BJ (cell line): ENCODE results near the gene ATXN1. TPM values are rescaled to one million over a fixed set of nuclear protein-coding genes. Genes with fewer than 3 reads are reported as not detected.

Source experiments
- CTCF ChIA-PET: fragments of 350-600 bp; formaldehyde crosslinking; extraction: SDS; loops from one replicate; lab custom pipeline; 2021; ENCODE audit warnings: antibody characterized with exemption, inconsistent platforms; lab: Yijun Ruan, JAX
- POLR2A ChIA-PET: fragments of 300-600 bp; sonication (Branson Sonifier 250); formaldehyde crosslinking; extraction: SDS; loops from one replicate; lab custom pipeline; 2021; ENCODE audit warnings: antibody characterized with exemption; lab: Charles Lee
- DNase-seq: peaks from one replicate; pipeline ENCODE4 v3.0.0-alpha.2; 2011; ENCODE audit warnings: low read depth
- H3K27me3 ChIP-seq: 2 replicates; pipeline ENCODE4 v1.6.0; 2011; ENCODE audit warnings: low read length; ENCODE audit not compliant: control insufficient read depth, insufficient read depth
- H3K36me3 ChIP-seq: 2 replicates; pipeline ENCODE4 v1.5.1; 2011; ENCODE audit warnings: low read length; ENCODE audit not compliant: control insufficient read depth, insufficient read depth
- H3K4me3 ChIP-seq: 2 replicates; pipeline ENCODE4 v1.5.1; 2011; ENCODE audit warnings: low read depth, mild to moderate bottlenecking, control low read depth, low read length
- polyA plus RNA-seq: library from polyadenylated mRNA; depleted of rRNA; stranded (reverse); fragments of >200 nt; gene quantifications from 2 replicates; pipeline ENCODE4 v1.2.3, GENCODE V29; 2011
- TF ChIP-seq, protein P1 (sequence below): IDR thresholded peaks from 2 replicates; pipeline ENCODE4 v1.5.1; 2011; ENCODE audit warnings: low read depth, mild to moderate bottlenecking, control low read depth, inconsistent platforms, low read length, moderate library complexity; ENCODE audit not compliant: insufficient read depth

Gene ATXN1
- polyA plus RNA-seq, 1 experiment: 60.2 TPM

DNA sequence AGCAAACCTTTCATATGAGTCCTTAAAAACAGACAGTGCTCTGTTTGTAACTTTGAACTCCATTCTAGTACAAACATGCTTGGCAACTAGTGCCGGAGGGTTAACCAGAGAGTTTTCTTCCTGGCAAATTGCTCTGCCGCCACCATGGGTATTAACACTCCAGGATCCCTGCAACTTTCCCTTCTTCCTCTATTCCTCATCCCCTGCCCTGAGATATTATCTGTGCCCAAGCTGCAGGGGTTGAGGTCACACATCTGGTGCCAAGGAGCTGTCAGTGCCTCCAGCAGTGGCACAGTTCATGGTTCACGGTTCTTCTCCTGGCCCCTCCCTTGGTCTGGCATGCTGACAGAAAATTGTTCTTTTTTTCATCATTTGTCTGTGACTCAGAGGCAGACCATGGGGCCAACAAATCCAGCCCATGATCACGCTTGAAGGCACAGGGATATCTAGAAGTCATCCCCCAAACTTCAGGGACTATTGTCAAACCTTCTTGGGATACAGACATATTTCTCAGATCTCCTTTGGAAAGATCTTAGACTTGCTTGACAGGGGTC lies 77.5 kb downstream of the ATXN1 start:
- DNase-seq: no peak
- Histone ChIP-seq H3K4me3 (no peak overlapping the region), H3K27me3 (no peaks in the 10 kb centered on the region), H3K36me3 (no peaks in the 10 kb centered on the region)
- ChIA-PET CTCF (no interaction called here), POLR2A (no interaction called here)
- TF ChIP-seq, protein P1, sequence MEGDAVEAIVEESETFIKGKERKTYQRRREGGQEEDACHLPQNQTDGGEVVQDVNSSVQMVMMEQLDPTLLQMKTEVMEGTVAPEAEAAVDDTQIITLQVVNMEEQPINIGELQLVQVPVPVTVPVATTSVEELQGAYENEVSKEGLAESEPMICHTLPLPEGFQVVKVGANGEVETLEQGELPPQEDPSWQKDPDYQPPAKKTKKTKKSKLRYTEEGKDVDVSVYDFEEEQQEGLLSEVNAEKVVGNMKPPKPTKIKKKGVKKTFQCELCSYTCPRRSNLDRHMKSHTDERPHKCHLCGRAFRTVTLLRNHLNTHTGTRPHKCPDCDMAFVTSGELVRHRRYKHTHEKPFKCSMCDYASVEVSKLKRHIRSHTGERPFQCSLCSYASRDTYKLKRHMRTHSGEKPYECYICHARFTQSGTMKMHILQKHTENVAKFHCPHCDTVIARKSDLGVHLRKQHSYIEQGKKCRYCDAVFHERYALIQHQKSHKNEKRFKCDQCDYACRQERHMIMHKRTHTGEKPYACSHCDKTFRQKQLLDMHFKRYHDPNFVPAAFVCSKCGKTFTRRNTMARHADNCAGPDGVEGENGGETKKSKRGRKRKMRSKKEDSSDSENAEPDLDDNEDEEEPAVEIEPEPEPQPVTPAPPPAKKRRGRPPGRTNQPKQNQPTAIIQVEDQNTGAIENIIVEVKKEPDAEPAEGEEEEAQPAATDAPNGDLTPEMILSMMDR: no peak

DNA sequence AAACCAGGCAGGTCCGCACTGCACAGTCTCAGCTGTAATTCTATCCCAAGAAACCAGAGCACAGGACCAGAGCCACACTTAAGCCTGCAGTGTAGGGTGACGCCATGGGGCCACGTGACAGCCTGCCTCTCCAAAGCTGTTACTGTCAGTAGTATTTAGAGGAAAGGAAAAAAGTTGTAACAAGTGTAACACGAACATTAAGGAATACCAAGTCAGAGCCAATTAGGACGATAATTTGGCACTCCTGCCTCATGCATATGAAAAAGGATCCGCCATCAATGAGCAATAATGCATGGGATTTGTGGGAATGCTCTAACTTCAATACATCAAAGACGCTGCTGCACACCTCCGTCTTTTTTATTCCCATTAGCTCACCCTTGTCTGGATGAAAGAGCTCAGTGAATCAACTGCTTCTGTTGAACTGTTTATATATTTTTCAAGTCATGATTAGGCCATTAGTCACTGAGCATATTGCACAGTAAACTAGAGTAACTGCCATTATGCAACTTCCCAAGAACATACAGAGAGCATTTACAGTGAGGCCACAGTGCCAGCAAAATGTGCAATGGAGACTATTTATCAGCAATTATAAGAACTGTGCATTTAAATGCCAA lies 79.9 kb downstream of the ATXN1 start:
- Histone ChIP-seq H3K36me3 (no peaks in the 10 kb centered on the region), H3K4me3 (no peak overlapping the region), H3K27me3 (no peaks in the 10 kb centered on the region)
- ChIA-PET CTCF (interaction anchor here (1.5 kb wide), 2 partner anchors 82 to 404 kb away, joined by 3 to 7 read pairs; no protein-coding TSS in a partner anchor), POLR2A (no interaction called here)
- peak; percentile 74 for DNase-seq
- TF ChIP-seq, protein P1: no peak

DNA sequence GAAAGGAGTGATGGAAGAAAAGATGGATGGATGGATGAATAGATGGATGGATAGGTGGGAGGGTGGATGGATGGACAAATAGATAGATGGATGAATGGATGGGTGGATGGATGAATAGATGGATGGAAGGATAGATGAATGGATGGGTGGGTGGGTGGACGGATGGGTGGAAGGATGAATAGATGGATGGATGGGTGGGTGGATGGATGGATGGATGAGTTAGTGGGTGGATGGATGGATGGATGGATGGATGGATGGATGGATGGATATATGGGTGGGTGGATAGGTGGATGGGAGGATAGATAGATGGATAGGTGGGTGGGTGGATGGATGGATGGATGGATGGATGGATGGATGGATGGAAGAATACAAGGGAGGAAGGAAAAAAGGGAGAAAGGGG lies 82.2 kb downstream of the ATXN1 start:
- POLR2A ChIA-PET: no interaction called here

DNA sequence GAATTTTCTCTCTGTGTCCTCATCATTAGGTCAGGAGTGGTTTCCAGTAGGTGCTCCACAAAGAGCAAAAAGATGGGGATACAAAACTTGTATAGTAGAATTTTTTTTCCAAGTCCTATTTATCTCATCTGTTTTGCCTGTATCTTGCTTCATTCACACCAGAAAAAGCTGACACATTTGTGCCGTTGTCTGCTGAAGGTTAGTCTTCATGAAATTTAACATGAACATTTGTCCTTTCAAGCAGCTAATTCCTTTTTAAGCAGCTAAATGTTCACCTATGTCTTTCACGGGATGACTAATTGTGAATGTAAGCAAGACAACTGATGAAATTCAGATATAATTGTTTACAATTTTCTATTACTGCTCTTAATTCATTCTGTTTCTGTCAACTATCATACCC lies 83.8 kb downstream of the ATXN1 start:
- ChIA-PET POLR2A (no interaction called here), CTCF (no interaction called here)
- TF ChIP-seq, protein P1: no peak
- no peak for DNase-seq
- H3K4me3 ChIP-seq: no peak overlapping the region
- H3K27me3 ChIP-seq: no peaks in the 10 kb centered on the region
- H3K36me3 ChIP-seq: no peaks in the 10 kb centered on the region

More for the DNA sequence above, 82.2 kb downstream of the ATXN1 start:
- Histone ChIP-seq H3K4me3 (no peak overlapping the region), H3K36me3 (no peaks in the 10 kb centered on the region), H3K27me3 (no peaks in the 10 kb centered on the region)
- no peak for DNase-seq
- CTCF ChIA-PET: interaction anchor here (0.6 kb wide), 1 partner anchor 275 kb away, joined by 3 read pairs; no protein-coding TSS in a partner anchor
- TF ChIP-seq, protein P1: no peak

DNA sequence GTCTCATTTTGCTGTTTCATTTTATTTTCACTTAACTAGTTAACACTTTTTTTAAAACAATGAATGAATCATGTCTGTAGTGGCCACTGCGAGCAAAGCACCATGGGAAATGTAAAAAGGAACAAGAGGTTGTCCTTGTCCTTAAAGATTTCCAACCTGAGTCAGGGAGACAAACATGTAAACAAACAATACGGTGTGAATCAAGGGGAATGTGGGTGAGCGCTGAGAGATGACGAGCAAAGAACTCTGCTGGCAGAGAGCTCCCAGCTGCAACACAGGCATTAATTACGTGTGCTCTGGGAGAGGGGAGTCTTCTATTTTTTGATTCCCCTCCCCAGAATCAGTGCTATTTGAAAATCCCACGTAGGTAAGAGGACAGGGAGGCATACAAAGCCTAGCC lies 84.3 kb downstream of the ATXN1 start:
- Histone ChIP-seq H3K36me3 (no peaks in the 10 kb centered on the region), H3K4me3 (no peak overlapping the region), H3K27me3 (no peaks in the 10 kb centered on the region)
- DNase-seq: peak; percentile 23
- TF ChIP-seq, protein P1: no peak
- ChIA-PET POLR2A (no interaction called here), CTCF (no interaction called here)
